ENCODE results near the gene SHH.

The SHH gene

DNA sequence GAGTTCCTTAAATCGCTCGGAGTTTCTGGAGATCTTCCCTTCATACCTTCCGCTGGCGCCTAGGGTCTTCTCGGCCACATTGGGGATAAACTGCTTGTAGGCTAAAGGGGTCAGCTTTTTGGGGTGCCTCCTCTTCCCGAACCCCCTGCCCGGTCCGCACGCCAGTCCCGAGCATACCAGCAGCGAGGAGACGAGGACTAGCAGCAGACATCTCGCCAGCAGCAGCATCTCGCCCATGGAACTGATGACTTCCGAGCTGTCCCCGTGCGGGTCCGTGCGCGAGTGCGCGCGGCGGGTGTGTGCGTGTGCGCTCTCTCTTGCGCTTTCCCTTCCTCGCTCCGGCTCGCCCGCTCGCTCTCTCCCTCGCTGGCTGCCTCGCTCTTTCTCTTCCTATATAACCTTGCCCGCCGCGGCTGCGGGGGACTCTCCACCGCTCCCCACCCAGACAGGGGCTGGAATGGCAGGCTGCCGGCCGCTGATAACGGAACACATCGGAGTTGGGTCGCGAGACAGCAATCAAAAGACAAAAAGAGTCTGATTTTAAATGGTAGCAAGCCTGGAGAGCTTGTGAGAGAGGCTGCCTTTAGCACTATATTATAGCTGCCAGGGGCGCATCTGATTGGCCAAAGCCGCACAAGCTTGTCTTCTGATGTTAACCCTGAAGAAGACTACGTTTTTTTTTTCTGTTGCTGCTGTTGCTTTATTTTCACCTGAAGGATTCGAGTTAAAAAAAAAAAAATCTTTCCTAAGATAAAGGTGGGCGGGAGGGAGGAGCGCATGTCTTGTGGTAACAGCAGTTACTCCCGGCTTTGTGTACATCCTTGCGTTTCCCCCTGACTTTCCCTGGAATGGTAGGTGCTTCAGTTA, at the start of gene SHH:
Gene SHH, minus strand, starts transcription at position 569 of the 867 bp plus-strand sequence. Its CDS starts 341 bp downstream, at position 228.
- DNase-seq, result no peak

GRCh38 chr7:155861480-155861868, 49.2 kb upstream of the SHH start:
- DNase-seq, result no peak

DNA sequence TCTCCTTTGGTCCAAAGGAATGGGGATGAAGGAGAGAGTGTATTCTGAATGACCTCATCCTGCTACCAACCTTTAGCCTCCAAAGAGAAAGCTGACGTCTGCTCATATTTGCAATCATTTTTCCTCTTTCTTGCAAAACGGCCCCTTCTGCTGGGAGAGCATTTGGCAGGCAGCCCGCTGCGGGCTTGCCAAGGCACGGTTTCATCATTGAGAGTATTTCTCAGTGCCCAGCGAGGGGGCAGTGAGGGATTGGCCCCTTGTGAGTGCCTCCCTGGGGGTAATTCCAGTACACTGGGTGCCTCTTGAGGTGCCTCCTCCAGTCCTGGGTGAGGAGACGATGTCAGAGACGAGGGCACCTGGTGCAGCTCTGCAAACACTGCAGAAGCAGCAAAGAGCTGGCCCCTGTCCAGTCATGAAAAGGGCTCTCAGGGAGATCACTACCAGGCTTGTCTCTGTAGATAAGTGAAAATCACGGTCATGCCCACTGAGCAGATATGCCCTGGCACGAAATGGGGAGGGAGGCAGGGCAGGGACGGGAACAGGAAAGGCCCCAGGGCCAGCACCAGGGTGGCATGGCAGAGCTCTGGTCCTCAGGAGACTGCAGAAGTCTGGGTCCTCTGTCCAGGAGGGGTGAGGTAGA, 48.7 kb upstream of the SHH start:
- no peak for DNase-seq

- DNase-seq, result no peak
These were observed 48.2 kb upstream of the SHH start for GRCh38 chr7:155860461-155860839.

GRCh38 chr7:155858521-155859061, 46.3 kb upstream of the SHH start:
- peak in 1 of 2 experiments; percentile 24 for DNase-seq

DNA sequence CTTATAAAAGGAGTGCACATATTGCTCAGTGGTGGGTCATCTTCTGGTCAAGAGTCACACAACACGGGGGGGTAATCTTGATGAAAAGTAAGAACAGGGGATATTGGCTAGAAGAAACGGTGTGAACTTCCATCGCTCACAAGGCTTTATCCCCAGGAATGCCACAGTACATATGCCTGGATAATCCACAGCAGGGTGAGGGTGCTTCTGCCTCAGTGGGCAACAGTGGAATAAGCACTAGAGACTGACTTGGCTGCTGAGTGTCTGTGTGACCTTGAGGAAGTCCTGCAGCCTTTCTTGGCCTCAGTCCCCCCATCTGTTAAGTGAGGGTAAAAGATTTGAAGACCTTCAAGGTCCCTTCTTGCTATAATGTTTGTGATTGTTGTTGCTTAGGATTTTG, 44.9 kb upstream of the SHH start:
- no peak for DNase-seq

DNA sequence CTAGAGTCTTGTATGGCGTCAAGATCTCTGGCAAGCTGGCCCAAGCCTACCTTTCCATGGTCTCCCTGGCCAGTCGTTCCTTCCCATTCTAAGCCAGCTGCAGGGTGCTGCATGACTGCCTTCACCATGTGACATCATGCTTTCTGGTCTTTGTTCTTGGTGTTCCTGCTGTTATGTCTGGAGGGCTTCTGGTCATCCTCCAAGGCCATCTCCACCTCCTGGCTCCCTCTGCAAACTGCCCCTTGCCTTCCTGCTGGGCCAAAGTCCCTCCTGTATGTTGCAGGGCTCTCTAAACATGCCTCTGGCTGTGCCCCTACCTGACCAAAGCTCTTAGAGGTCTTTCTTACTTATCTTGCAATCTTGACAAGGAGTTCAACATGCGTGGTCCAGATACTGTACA, 44.4 kb upstream of the SHH start:
- no peak for DNase-seq

GRCh38 chr7:155852426-155853301, 40.4 kb upstream of the SHH start:
- DNase-seq, result no peak

GRCh38 chr7:155851892-155852291, 39.6 kb upstream of the SHH start:
- DNase-seq, result no peak

- DNase-seq, result no peak
These were observed 38.8 kb upstream of the SHH start for GRCh38 chr7:155850766-155851678.

- DNase-seq, result no peak
These were observed 37.8 kb upstream of the SHH start for GRCh38 chr7:155850001-155850436.

DNA sequence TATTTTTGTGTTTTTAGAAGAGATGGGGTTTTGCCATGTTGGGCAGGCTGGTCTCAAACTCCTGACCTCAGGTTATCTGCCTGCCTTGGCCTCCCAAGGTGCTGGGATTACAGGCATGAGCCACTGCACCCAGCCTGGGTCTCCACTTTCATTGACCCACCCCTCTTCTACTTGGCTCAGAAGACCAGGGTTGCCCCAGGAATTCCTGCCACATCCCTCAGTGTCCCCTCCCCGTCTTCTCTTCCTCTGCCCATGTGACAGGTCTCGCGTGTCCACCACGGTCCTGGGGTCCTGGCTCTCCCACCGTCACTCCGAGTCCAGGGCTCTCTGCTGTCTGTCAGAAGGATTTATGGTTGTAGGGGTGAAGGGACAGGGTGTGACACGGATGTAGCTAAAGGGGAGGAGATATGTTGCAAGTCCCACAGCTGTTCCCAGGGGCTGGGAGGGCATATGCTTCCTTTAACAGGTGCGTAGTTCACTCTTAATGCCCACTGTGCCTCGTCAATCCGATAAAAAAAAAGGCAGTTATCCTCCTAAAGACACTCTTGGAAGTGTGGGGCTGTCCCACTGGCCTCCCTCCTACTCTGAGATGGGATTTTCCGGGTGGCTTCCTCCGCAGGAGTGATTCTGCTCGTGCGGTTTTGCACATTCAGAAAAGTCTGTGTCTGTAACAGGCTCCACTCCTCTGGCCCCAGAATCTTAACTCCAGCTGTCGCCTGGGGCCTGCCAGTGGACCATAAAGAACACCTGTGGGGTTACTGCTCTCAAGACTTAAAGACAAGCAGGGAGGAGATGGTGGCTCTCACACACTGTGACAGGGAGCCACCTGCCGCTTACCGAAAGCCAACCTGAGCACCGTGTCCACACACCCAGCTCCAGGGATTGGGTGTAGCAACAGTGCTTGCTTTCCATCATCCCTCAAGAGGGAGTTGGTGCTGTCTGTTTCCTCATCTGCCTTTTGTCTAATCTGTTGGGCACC, 36.7 kb upstream of the SHH start:
- DNase-seq, result no peak

DNA sequence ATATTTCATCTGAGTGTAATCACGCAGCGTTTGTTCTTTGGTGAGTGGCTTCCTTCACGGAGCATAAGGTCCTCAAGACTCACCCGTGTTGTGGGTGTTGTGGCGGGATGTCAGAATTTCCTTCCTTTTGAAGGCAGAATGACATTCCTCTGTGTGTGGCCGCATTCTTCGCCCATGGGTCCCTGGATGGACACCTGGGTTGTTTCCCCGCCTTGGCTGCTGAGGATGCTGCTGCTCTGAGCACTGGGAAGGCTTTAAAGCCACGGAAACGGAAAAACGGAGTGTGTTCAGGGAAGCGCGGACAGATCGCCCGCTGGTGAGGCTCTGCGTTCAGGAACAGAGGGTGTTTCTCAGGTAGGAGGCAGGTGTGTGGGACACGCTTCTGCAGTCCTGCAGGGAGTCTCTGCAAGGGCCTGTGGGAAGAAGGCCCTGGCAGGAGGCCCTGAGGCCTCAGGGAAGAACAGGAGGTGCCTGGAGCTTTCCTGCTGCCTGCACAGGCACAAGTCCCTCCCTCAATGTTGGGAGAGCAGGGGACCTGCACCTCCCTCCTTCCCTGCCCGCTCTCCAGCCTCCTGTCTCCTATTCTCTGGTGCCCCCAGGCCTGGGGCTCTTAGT, 35.7 kb upstream of the SHH start:
- DNase-seq, result no peak

DNA sequence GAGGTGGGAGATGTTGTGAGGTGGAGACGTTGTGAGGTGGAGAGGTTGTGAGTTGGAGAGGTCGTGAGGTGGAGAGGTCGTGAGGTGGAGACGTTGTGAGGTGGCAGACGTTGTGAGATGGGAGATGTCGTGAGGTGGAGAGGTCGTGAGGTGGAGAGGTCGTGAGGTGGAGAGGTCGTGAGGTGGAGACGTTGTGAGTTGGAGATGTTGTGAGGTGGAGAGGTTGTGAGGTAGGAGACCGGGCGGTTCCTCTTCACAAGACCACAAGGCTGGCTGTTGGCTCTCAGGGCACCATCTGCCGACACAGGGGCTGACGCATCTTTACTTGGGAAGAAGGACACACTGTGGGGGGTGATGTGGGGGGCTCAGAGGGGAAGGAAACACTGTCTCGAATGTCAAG, 34.7 kb upstream of the SHH start:
- no peak for DNase-seq

GRCh38 chr7:155846156-155846555, 33.9 kb upstream of the SHH start:
- DNase-seq, result no peak

- DNase-seq, result no peak
These were observed 33.0 kb upstream of the SHH start for GRCh38 chr7:155845226-155845625.

DNA sequence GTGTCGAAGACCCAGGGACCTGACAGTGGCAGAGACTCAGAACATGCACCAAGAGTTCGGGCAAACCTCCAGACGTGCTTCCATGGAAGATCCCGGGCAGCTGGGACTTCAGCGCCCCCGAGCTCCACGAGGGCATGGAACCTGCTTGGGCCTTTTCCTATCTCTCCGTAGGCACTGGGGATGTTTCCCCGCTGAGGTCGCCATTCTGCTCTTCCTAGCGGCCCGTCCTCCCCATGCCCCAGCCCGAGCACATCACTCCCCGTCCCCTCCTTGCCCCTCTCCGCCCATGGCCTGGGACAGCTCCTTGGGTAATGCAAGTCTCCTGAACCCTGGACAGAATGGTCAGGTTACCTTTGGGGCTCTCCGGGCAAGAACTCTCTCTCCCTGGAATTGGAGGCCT, 32.3 kb upstream of the SHH start:
- no peak for DNase-seq

DNA sequence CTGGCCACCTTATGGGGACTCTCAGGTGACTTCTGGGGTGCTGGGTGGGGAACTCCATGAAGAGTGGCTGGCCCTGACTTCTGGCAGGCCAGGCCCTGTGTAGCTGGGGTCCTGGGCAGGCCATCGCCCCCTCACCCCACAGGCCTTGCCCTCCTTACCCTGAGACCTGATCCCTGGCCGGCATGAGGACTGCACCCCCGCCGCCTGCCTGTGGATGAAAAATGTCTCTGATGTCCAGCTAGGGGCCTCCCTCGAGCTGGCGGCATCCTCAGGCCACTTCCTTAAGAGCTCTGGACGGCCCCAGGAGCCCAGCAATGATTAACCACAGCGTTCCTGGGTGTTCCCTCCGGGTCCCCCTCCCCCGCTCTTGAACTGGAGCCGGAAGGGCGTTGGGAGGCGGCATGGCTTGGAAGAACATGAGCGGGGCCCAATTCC, 31.8 kb upstream of the SHH start:
- DNase-seq, result no peak

GRCh38 chr7:155843426-155844018, 31.3 kb upstream of the SHH start:
- no peak for DNase-seq

Data from SW 1271 (cell line).